GDM1 (cell line): Measurements from ENCODE around the gene MORC3.
"Not testable (repeated sequence)": the region's sequence is repeated elsewhere in the genome, so short reads cannot be mapped to it uniquely, and the experiment has no call there.

Experiments used
- DNase-seq: peaks from one replicate; lab custom pipeline; 2025; lab: John Stamatoyannopoulos, UW

Gene MORC3

GRCh38 chr21:36386031-36386642, 66.1 kb downstream of the MORC3 start:
- DNase-seq, result no peak

GRCh38 chr21:36388096-36388495, 68.1 kb downstream of the MORC3 start:
- no peak for DNase-seq

GRCh38 chr21:36388835-36389234, 68.8 kb downstream of the MORC3 start:
- DNase-seq, result no peak

- DNase-seq, result not testable (repeated sequence)
Measured at GRCh38 chr21:36391649-36392048, 71.7 kb downstream of the MORC3 start.

- no peak for DNase-seq
Measured at GRCh38 chr21:36395353-36396111, 75.5 kb downstream of the MORC3 start.

GRCh38 chr21:36396325-36396724, 76.3 kb downstream of the MORC3 start:
- DNase-seq, result no peak

DNA sequence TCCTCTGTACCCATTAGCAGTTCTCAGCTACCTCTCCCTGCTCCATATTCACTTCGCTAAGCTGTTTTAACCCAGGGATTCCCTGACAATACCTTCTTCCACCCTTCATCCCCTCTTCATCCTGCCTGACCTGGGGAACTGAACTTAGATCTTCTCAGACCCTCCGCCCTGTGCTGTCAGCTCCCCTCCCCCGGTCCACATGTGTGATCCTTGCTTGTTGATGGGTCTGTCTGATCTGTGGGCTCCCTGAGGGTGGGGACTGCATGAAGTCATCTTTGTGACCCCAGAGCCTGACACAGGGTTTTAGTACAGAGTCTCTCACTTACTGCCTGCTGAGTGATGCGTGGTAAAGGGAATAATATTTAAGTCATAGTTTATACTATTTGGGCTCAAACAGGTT, 77.0 kb downstream of the MORC3 start:
- no peak for DNase-seq

DNA sequence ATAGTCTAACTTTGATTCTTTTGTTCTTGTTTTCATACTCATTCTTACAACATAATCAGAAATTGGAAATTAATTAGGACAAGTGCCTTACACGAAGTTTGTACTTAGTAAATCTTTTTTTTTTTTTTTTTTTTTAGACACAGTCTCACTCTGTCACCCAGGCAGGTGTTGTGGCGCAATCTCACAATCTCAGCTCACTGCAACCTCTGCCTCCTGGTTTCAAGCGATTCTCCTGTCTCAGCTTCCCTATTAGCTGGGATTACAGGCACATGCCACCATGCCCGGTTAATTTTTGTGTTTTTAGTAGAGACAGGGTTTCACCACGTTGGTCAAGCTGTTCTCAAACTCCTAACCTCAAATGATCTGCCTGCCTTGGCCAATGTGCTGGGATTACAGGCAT, 77.6 kb downstream of the MORC3 start:
- DNase-seq, result no peak

DNA sequence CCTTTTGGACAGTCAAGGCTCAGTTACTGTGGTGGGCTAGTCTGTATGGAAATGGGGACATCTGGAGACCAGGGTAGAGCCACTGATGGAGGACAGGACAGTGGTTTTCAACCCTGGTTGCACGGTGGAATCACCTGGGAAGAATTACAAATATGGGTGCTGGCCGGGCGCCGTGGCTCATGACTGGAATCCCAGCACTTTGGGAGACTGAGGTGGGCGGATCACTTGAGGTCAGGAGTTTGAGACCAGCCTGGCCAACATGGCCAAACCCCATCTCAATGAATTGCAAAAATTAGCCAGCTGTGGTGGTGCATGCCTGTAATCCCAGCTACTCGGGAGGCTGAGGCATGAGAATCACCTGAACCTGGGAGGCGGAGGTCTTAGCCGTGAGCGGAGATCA, 79.7 kb downstream of the MORC3 start:
- DNase-seq, result not testable (repeated sequence)

GRCh38 chr21:36400719-36401118, 80.7 kb downstream of the MORC3 start:
- no peak for DNase-seq

- DNase-seq, result no peak
Measured at GRCh38 chr21:36402339-36402738, 82.3 kb downstream of the MORC3 start.

DNA sequence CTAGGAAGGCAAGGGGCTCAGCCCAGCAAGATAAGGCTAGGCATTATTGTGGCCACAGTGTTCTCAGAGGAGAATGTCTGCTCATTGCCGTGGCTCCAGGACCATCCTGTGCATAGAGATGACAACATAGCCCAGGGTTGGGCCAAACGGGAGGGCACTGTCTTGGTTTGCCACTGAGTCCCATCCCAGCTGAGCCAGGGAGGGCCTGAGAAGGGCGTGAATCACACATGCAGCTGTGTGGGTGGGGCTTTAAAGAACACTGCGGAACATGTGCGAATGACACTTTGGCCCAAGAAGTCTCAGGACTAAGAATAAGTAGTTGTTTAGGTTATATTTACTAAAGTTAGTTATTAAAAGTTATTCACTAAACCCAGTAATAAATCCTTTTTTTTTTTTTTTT, 83.7 kb downstream of the MORC3 start:
- DNase-seq, result no peak

DNA sequence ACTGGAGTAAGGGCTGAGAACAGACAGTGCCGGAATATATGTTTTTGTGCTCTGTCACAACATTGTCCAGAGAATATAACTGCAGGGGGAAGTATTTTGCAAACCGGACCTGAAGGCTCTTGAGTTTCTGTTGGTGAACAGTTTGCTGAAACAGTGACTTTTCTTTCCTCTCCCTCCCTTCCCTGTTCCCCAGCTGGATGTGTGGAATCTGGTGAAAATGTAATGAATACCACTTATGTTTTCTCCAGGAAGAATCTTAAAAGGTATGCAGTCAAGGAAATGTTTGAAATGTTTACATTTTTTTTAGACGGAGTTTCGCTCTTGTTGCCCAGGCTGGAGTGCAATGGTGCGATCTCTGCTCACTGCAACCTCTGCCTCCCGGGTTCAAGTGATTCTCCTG, 88.6 kb downstream of the MORC3 start:
- no peak for DNase-seq

DNA sequence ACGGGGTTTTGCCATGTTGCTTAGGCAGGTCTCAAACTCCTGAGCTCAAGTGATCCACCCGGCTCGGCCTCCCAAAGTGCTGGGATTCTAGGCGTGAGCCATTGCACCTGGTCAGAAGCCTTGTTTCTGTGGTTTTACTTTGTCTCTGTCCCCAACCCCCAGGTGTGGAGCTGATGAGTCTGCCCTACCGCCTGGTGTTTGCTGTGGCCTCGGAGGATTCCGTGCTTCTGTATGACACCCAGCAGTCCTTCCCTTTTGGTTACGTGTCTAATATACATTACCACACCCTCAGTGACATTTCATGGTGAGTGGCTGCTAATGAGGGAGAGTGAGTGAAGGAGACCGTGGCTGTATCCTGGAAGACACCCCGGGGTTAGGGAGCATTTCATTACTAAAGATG, 91.3 kb downstream of the MORC3 start:
- no peak for DNase-seq

DNA sequence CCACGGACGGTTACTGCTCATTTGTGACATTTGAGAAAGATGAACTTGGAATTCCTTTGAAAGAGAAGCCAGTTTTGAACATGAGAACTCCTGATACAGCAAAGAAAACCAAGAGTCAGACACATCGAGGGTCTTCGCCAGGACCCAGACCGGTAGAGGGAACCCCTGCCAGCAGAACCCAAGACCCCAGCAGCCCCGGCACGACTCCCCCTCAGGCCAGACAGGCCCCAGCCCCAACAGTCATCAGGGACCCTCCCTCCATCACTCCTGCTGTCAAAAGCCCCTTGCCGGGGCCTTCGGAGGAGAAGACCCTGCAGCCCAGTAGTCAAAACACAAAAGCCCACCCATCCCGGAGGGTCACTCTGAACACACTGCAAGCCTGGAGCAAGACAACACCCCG, 92.9 kb downstream of the MORC3 start:
- DNase-seq, result no peak

DNA sequence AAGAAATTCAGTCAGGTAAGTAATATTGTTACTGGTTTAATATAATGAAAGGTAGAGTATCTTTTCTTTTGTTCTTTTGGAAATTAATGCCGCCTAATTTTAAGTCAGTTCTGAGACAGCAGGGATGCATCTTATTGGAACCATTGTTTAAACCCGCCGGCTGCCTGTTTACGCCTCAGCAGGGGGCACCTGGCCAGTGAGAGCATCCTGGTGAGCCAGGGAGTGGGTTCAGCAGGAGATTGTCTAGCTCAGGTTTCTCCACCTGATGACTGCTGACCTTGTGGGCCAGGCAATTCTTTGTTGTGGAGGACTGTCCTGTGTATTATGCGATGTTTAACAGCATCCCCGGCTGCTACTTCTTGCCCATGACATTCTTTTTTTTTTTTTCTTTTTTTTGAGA, 95.4 kb downstream of the MORC3 start:
- no peak for DNase-seq

DNA sequence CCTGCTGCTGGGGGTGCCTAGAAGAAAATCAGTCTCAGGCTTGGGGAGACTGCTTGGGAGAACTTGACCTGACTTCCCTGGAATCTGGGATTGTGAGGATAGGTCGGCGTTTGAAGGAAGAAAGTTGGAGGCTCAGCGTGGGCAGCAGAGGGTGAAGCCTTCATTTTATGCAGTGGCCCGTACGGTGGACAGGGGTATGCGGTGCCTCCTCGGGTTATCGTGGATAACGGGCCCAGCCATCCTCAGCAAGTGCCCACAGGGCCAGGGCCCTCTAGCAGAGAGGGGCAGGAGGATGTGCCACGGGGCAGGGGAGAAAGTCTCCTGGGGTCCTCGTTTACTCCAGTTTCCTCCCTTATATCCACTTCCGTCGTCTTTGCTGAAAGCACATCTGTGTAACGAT, 99.2 kb downstream of the MORC3 start:
- no peak for DNase-seq

DNA sequence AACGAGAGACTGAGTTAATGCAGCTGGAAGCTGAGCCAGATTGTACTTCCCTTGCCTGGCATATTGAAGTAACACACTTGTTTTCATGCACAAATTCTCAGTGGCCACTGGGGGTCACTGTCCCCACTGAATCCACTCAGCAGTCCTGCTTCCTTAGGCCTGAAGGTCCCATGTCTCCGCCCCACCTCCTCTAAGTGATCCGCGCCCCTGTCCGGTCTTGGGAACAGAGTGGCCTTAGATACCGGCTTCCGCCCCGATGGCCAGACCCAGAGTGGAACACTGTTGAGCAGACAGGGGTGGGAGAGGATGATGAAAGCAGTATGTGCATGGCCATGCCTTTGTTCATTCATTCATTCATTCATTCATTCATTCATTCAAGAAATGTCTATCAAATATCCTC, 100.0 kb downstream of the MORC3 start:
- DNase-seq, result peak; percentile 28

DNA sequence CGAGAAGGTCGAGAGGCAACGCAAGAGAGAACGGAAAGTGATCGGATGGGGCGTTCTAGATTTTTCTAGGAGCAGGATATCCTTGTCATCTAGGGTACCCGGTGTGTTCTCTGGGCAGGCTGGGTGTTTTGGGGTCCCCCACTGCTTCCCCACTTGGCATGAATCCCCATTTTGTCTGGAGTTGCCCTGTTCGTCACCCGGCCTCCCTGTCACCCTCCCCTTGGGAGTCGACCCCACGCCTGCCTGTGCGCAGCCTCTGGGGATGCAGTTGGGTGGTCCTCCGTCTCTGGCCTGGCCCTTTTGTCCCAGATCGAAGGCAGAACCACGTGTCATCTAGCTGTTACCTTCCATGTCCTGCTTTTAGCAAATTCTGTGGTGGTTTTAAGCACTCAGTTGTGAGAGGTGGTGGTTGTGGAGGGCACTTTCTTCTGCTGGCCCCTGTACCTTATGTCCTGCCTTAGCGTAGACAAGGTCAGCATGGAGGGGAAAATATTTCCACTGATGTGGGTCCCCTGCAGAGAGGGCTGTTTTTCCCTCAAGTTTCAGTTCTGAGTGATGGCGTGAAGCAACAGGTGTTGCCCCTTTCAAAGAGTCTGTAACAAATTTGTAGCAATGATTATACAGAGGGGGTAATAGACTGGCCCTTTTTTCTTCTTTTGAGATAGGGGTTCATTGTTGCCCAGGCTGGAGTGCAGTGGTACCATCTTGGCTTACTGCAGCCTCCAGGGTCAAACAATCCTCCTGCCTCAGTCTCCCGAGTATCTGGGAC, 100.8 kb downstream of the MORC3 start:
- no peak for DNase-seq

DNA sequence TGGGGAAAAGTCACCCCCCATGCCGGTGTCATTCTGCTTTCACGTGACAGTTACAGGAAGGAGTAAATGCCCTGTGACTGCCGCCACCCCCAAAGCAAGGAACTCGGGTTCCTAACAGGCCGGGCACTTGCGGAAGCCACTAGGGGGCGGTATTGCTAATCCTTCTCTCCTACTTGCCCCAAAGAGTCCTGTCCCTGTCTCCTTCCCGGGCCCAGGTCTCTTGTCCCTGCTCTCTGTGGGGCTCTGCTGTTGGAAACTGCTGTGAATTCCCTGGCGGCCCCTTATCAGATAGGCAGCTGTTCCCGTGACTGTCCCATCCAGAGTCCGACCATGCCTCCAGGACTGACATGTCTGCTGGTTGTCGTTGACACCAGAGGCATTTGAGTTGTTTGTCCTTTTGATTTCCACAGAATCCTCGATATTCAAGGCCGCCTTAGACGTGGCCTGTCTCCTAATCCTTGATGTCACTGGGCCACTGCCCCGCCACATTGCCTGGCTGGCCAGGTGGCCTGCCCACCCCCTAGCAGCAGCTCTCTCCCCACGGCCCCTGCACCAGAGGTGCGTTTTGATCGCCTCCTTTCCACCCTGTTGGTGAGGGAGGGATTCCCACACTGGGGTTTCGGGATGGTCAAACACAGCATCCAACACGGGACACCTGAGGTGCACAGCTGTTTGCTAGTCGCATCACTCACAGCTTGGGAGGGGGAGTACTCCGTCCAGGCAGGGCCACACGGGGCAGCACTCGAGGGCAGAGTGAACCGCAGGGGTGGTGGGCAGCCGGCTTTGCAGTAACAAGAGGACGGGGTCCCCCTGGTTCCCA, 102.5 kb downstream of the MORC3 start:
- peak; percentile 6 for DNase-seq

- DNase-seq, result no peak
Measured at GRCh38 chr21:36423771-36424433, 103.9 kb downstream of the MORC3 start.

GRCh38 chr21:36424592-36424991, 104.6 kb downstream of the MORC3 start:
- DNase-seq, result no peak
